HepG2 (cell line): ENCODE results near the gene USP7. TPM values are rescaled to one million over a fixed set of nuclear protein-coding genes. Genes with fewer than 3 reads are reported as not detected.

Source experiments
- ATAC-seq: fragments of 200-7000 bp; cut with Tn5 transposase; 3 replicates; pipeline ENCODE4 v1.9.1; 2020; ENCODE audit warnings: mild to moderate bottlenecking, moderate library complexity
- BruUV-seq: library from RNA; stranded (reverse); fragments of 400-500 nt; replicated peaks from 2 replicates; lab custom pipeline; 2021; lab: Mats Ljungman, UMichigan
- CTCF ChIA-PET: fragments of 300-600 bp; formaldehyde crosslinking; extraction: SDS; loops from one replicate; lab custom pipeline; 2021; ENCODE audit warnings: low total read pairs, inconsistent platforms, low intra/inter-chr PET ratio; lab: Yijun Ruan, JAX
- POLR2A ChIA-PET: fragments of 350-600 bp; sonication (Branson Sonifier 250); formaldehyde crosslinking; loops from one replicate; lab custom pipeline; 2020; ENCODE audit warnings: antibody characterized with exemption, inconsistent platforms; lab: Yijun Ruan, JAX
- DNase-seq: peaks from one replicate; pipeline ENCODE4 v3.0.0-alpha.2; 2015; ENCODE audit warnings: low spot score
- FAIRE-seq: peaks from 3 replicates; lab custom pipeline; 2011; peaks lifted over from hg19 to GRCh38; lab: Jason Lieb, UNC
- H2AFZ ChIP-seq: one replicate; pipeline ENCODE4 v1.6.1; 2011; ENCODE audit warnings: low read length, inconsistent platforms
- H3K27ac ChIP-seq: fragments of 300-600 bp; 3 replicates; pipeline ENCODE4 v1.8.0; 2011; ENCODE audit warnings: mixed run types, mild to moderate bottlenecking, mixed read lengths, low read length, inconsistent platforms; ENCODE audit not compliant: insufficient read depth; ENCODE audit errors: extremely low read length
- H3K27me3 ChIP-seq, 2 experiments: fragments of 200-600 bp in 1 of 2; 2 replicates in 1 of 2; 3 replicates in 1 of 2; pipeline versions ENCODE4 v1.6.0 to v1.8.0; 2011; ENCODE audit warnings: low read length in 2 of 2, mild to moderate bottlenecking in 2 of 2, moderate library complexity in 2 of 2, inconsistent platforms in 1 of 2; ENCODE audit not compliant: insufficient read depth in 2 of 2, control insufficient read depth in 1 of 2
- H3K36me3 ChIP-seq, 2 experiments: fragments of 200-600 bp in 1 of 2; replicated peaks in 1 of 2; 2 replicates in 1 of 2; 3 replicates in 1 of 2; pipeline versions ENCODE4 v1.5.1 to v1.8.0; 2011; ENCODE audit warnings: low read length in 2 of 2, inconsistent platforms in 1 of 2; ENCODE audit not compliant: insufficient read depth in 2 of 2, control insufficient read depth in 1 of 2
- H3K4me1 ChIP-seq: 2 replicates; pipeline ENCODE4 v1.5.1; 2012; ENCODE audit warnings: low read length, inconsistent platforms; ENCODE audit not compliant: insufficient read depth
- H3K4me2 ChIP-seq: 2 replicates; pipeline ENCODE4 v1.6.0; 2011; ENCODE audit warnings: low read depth, low read length, inconsistent platforms
- H3K4me3 ChIP-seq, 3 experiments: fragments of 200-600 bp in 1 of 3; sonication (generic), shearing (Covaris generic) in 1 of 3; replicated peaks in 1 of 3; 2 replicates each; pipeline ENCODE4 v1.5.1; 2011 to 2016; ENCODE audit warnings: low read length in 3 of 3, inconsistent platforms in 2 of 3, low read depth in 2 of 3, mild to moderate bottlenecking in 2 of 3, control low read depth in 1 of 3, mixed read lengths in 1 of 3; ENCODE audit not compliant: insufficient read depth in 1 of 3
- H3K79me2 ChIP-seq: one replicate; pipeline ENCODE4 v1.6.1; 2011; ENCODE audit warnings: low read length, inconsistent platforms; ENCODE audit not compliant: insufficient read depth
- H3K9ac ChIP-seq: 2 replicates; pipeline ENCODE4 v1.6.0; 2011; ENCODE audit warnings: mild to moderate bottlenecking, low read depth, low read length, inconsistent platforms; ENCODE audit not compliant: insufficient read depth
- H3K9me3 ChIP-seq: 2 replicates; pipeline ENCODE4 v1.5.1; 2012; ENCODE audit warnings: mild to moderate bottlenecking, low read length
- H4K20me1 ChIP-seq: 2 replicates; pipeline ENCODE4 v1.6.0; 2011; ENCODE audit warnings: inconsistent platforms, mild to moderate bottlenecking, low read length, moderate library complexity; ENCODE audit not compliant: insufficient read depth
- AGO2 ChIP-seq: fragments of 200-400 bp; formaldehyde crosslinking; optimal IDR thresholded peaks from 2 replicates; pipeline ENCODE3; 2017; ENCODE audit warnings: mild to moderate bottlenecking, low read depth, low read length, moderate library complexity
- KDM2A ChIP-seq: sonication (generic); formaldehyde crosslinking; IDR thresholded peaks from 2 replicates; pipeline ENCODE4 v1.4.0; 2020; ENCODE audit warnings: low read depth, missing genetic modification reagents, borderline replicate concordance
- KMT2A ChIP-seq: sonication (generic); formaldehyde crosslinking; IDR thresholded peaks from 2 replicates; pipeline ENCODE4 v1.4.0; 2020; ENCODE audit warnings: missing genetic modification reagents
- MAFG ChIP-seq: sonication (generic); formaldehyde crosslinking; IDR thresholded peaks from 2 replicates; pipeline ENCODE4 v1.5.1; 2020; ENCODE audit warnings: mild to moderate bottlenecking, missing genetic modification reagents
- POLR2AphosphoS2 ChIP-seq: IDR thresholded peaks from 2 replicates; pipeline ENCODE4 v1.6.1; 2011; ENCODE audit warnings: low read depth, low read length, improper control_type of control experiment
- POLR2G ChIP-seq: fragments of 200-400 bp; formaldehyde crosslinking; IDR thresholded peaks from 2 replicates; pipeline ENCODE4 v1.6.1; 2018; ENCODE audit warnings: mild to moderate bottlenecking, low read depth, low read length, moderate library complexity
- SOX6 ChIP-seq, 2 experiments: fragments of 450-650 bp in 1 of 2; sonication (generic) in 1 of 2; formaldehyde crosslinking in 1 of 2; IDR thresholded peaks; 2 replicates each; pipeline versions ENCODE4 v1.4.0 to v1.6.1; 2017 to 2020; ENCODE audit warnings: antibody characterized with exemption in 1 of 2, mild to moderate bottlenecking in 1 of 2, missing genetic modification reagents in 1 of 2
- ZBTB7A ChIP-seq: sonication (generic); formaldehyde crosslinking; IDR thresholded peaks from 2 replicates; pipeline ENCODE4 v1.8.0; 2022; ENCODE audit warnings: mild to moderate bottlenecking, missing genetic modification reagents
- ZBTB8A ChIP-seq: sonication (generic); formaldehyde crosslinking; IDR thresholded peaks from 2 replicates; pipeline ENCODE4 v1.4.0; 2020; ENCODE audit warnings: mild to moderate bottlenecking, low read depth, missing genetic modification reagents, borderline replicate concordance
- ZNF501 ChIP-seq: sonication (generic); formaldehyde crosslinking; IDR thresholded peaks from 2 replicates; pipeline ENCODE4 v1.5.1; 2020; ENCODE audit warnings: mild to moderate bottlenecking, moderate library complexity, missing genetic modification reagents
- WGBS: methylation state at CpG from one replicate; pipeline ENCODE4 v1.1.6; 2017; ENCODE audit warnings: low lambda C conversion rate; 5-methylcytosine and 5-hydroxymethylcytosine counted together
- in situ Hi-C: cut with HindIII; loops from 2 replicates; pipeline ENCODE4 v1.10.0; 2017; ENCODE audit warnings: low pct_unique_long_range_greater_than_20kb; ENCODE audit not compliant: extremely low pct_ligation_motif_present
- intact Hi-C: fragments of 100-400 bp; cut with micrococcal nuclease; formaldehyde crosslinking; loops from one replicate; pipeline ENCODE4 v1.10.0; 2022; ENCODE audit not compliant: unreplicated experiment
- polyA plus RNA-seq, 8 experiments: library from polyadenylated mRNA; depleted of rRNA in 3 of 8; stranded (reverse) in 7 of 8; unstranded in 1 of 8; fragments of >200 nt; fragmentation: Illumina TruSeq in 4 of 8; extraction: Trizol in 4 of 8; gene quantifications; 2 replicates each; pipeline versions ENCODE4 v1.2.1 to v1.2.3, GENCODE V29; 2011 to 2016; ENCODE audit warnings: low read depth in 4 of 8, missing spikeins in 1 of 8, mixed read lengths in 1 of 8; ENCODE audit not compliant: insufficient read depth in 1 of 8
- total RNA-seq, 5 experiments: library from RNA; depleted of rRNA; stranded (reverse); fragments of >200 nt; fragmentation: Illumina TruSeq; extraction: Trizol; gene quantifications; 2 replicates each; pipeline ENCODE4 v1.2.3, GENCODE V29; 2016; ENCODE audit warnings: low read depth in 1 of 5
- TF ChIP-seq, protein P1 (sequence below): sonication (generic); formaldehyde crosslinking; IDR thresholded peaks from 2 replicates; pipeline ENCODE4 v1.9.0; 2022; ENCODE audit warnings: missing genetic modification reagents, mild to moderate bottlenecking, borderline replicate concordance
- TF ChIP-seq, protein P2 (sequence below): sonication (generic); formaldehyde crosslinking; IDR thresholded peaks from 2 replicates; pipeline ENCODE4 v1.5.0; 2020; ENCODE audit warnings: mild to moderate bottlenecking, missing genetic modification reagents
- TF ChIP-seq, protein P3 (sequence below): sonication (generic); formaldehyde crosslinking; IDR thresholded peaks from 2 replicates; pipeline ENCODE4 v1.4.0; 2020; ENCODE audit warnings: missing genetic modification reagents
- TF ChIP-seq, protein P4 (sequence below): sonication (generic); formaldehyde crosslinking; IDR thresholded peaks from 2 replicates; pipeline ENCODE4 v1.4.0; 2020; ENCODE audit warnings: mild to moderate bottlenecking, missing genetic modification reagents

USP7 gene
- total and polyA plus RNA-seq, 2 of the 13 experiments (the other 11 are each of a cell fraction or from before 2014, with no cell fraction given): 52.5 to 173 TPM

DNA sequence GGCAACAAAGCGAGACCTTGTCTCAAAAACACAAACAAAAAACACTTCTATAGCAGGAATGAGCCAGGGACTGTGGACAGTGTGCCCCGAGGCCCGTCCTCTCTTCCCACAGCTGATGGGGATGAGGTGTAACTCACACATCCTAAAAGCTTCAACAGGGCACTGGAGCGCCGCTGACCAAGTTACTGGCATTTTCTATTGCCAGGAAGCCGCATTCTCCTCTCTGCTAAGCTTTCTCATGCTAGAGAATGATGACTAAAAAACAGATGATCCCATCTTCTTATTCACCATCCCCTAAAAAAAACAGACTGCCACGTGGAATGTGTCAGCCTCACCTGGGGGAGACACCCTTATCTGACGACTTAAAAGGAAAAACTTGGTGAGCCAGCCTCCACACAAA is 111.2 kb downstream of the USP7 start (continued):
- TF ChIP-seq, protein P1, sequence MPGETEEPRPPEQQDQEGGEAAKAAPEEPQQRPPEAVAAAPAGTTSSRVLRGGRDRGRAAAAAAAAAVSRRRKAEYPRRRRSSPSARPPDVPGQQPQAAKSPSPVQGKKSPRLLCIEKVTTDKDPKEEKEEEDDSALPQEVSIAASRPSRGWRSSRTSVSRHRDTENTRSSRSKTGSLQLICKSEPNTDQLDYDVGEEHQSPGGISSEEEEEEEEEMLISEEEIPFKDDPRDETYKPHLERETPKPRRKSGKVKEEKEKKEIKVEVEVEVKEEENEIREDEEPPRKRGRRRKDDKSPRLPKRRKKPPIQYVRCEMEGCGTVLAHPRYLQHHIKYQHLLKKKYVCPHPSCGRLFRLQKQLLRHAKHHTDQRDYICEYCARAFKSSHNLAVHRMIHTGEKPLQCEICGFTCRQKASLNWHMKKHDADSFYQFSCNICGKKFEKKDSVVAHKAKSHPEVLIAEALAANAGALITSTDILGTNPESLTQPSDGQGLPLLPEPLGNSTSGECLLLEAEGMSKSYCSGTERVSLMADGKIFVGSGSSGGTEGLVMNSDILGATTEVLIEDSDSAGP (CRISPR knock-in tag): 0 out of 2 replicates have a peak, but pooled peaks have one; percentile 12
- 0 out of 2 replicates have a peak, but pooled peaks have one; percentile 15 for TF ChIP-seq POLR2G
- TF ChIP-seq, protein P2, sequence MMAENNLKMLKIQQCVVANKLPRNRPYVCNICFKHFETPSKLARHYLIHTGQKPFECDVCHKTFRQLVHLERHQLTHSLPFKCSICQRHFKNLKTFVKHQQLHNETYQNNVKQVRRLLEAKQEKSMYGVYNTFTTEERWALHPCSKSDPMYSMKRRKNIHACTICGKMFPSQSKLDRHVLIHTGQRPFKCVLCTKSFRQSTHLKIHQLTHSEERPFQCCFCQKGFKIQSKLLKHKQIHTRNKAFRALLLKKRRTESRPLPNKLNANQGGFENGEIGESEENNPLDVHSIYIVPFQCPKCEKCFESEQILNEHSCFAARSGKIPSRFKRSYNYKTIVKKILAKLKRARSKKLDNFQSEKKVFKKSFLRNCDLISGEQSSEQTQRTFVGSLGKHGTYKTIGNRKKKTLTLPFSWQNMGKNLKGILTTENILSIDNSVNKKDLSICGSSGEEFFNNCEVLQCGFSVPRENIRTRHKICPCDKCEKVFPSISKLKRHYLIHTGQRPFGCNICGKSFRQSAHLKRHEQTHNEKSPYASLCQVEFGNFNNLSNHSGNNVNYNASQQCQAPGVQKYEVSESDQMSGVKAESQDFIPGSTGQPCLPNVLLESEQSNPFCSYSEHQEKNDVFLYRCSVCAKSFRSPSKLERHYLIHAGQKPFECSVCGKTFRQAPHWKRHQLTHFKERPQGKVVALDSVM (CRISPR knock-in tag): 0 out of 2 replicates have a peak, but pooled peaks have one; percentile 7

DNA sequence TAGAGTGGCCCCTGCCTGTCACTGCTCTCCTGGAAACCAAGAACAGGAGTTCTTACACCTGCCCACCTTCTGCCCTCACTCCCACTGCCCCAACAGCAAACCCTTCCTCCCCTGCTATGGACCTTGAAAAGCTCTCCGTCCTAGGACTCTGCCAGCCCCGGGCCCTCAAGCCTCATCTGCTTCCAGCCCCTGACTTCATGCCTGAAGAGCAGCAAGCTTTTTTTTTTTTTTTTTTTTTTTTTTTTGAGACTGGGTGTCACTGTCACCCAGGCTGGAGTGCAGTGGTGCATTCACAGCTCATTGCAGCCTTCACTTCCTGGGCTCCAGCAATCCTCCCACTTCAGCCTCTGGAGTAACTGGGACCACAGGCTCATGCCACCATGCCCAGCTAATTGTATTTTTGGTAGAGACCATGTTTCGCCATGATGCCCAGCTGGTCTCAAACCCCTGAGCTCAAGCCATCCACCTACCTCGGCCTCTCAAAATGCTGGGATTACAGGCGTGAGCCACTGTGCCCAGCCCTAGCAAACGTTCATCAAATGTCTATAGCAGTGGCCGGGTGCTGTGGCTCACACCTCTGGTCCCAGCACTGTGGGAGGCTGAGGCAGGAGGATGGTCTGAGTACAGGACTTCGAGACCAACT is 111.8 kb downstream of the USP7 start:
- Histone ChIP-seq H3K79me2 (peaks cover 3% of the 10 kb centered on the region), H3K9me3 (no peaks in the 10 kb centered on the region), H3K4me1 (peaks cover 31% of the 10 kb centered on the region), H3K9ac (no peak overlapping the region), H3K4me3 (no peak overlapping the region), H3K36me3 (peaks cover 60 to 97% of the 10 kb centered on the region in 2 experiments), H2AFZ (no peak overlapping the region), H4K20me1 (peaks cover 64% of the 10 kb centered on the region), H3K4me2 (no peak overlapping the region), H3K27me3 (no peaks in the 10 kb centered on the region), H3K27ac (no peak overlapping the region)
- FAIRE-seq (no peak), DNase-seq (no peak), ATAC-seq (no peak)
- WGBS: 97% methylated on average over 8 of the region's 8 CpGs
- POLR2A ChIA-PET: interaction anchor here (0.8 to 7.5 kb wide), 4 partner anchors 9 to 28 kb away, joined by 3 to 105 read pairs (median 8); partner anchors contain the start of gene CARHSP1
- BruUV-seq: no TSS peak
- intact Hi-C loops (loop anchor here (2.0 to 5.0 kb wide), 2 partner anchors 15 to 190 kb away; no protein-coding TSS in a partner anchor), in situ Hi-C loops (no loop called here)
- CTCF ChIA-PET: no interaction called here
- TF ChIP-seq AGO2: peak; percentile 88
- TF ChIP-seq, protein P3, sequence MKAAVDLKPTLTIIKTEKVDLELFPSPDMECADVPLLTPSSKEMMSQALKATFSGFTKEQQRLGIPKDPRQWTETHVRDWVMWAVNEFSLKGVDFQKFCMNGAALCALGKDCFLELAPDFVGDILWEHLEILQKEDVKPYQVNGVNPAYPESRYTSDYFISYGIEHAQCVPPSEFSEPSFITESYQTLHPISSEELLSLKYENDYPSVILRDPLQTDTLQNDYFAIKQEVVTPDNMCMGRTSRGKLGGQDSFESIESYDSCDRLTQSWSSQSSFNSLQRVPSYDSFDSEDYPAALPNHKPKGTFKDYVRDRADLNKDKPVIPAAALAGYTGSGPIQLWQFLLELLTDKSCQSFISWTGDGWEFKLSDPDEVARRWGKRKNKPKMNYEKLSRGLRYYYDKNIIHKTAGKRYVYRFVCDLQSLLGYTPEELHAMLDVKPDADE (CRISPR knock-in tag): no peak
- TF ChIP-seq KMT2A (CRISPR knock-in tag): 0 out of 2 replicates have a peak, but pooled peaks have one; percentile 23
- TF ChIP-seq ZBTB8A (CRISPR knock-in tag): no peak
- TF ChIP-seq MAFG: no peak
- no peak for TF ChIP-seq ZBTB7A (CRISPR knock-in tag)
- TF ChIP-seq ZNF501 (CRISPR knock-in tag): 0 out of 2 replicates have a peak, but pooled peaks have one; percentile 19
- peak; percentile 13 for TF ChIP-seq KDM2A (CRISPR knock-in tag)
- 0 out of 2 replicates have a peak, but pooled peaks have one; percentile 5 for TF ChIP-seq POLR2AphosphoS2
- TF ChIP-seq SOX6 (IDR thresholded peaks at IDR 0.05): no peak
- no peak for TF ChIP-seq SOX6 (CRISPR knock-in tag; IDR thresholded peaks at IDR 0.05)
- TF ChIP-seq, protein P4, sequence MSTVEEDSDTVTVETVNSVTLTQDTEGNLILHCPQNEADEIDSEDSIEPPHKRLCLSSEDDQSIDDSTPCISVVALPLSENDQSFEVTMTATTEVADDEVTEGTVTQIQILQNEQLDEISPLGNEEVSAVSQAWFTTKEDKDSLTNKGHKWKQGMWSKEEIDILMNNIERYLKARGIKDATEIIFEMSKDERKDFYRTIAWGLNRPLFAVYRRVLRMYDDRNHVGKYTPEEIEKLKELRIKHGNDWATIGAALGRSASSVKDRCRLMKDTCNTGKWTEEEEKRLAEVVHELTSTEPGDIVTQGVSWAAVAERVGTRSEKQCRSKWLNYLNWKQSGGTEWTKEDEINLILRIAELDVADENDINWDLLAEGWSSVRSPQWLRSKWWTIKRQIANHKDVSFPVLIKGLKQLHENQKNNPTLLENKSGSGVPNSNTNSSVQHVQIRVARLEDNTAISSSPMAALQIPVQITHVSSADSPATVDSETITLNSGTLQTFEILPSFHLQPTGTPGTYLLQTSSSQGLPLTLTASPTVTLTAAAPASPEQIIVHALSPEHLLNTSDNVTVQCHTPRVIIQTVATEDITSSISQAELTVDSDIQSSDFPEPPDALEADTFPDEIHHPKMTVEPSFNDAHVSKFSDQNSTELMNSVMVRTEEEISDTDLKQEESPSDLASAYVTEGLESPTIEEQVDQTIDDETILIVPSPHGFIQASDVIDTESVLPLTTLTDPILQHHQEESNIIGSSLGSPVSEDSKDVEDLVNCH (CRISPR knock-in tag): no peak
